Measurements from ENCODE around the gene ZNF587. TPM values are rescaled to one million over a fixed set of nuclear protein-coding genes. Genes with fewer than 3 reads are reported as not detected.

The ZNF587 gene
- polyA plus RNA-seq, 1 donor (not counting 4 experiments of a cell fraction or from before 2014, with no cell fraction given) = 14.0 TPM

- no peak overlapping the region for H2AFZ ChIP-seq (ENCODE audit: control insufficient read depth, low read length)
- H3K4me2 ChIP-seq (ENCODE audit: control insufficient read depth, extremely low read depth, insufficient read depth, low read depth, low read length) = no peak overlapping the region
- no peaks in the 10 kb centered on the region for H3K79me2 ChIP-seq (ENCODE audit: control insufficient read depth, insufficient read depth, low read length)
- FAIRE-seq (no peak), DNase-seq (ENCODE audit: low read depth, low spot score) (no peak)
- no peak for TF ChIP-seq EZH2 (IDR thresholded peaks at IDR 0.05; ENCODE audit: low read length)
- TF ChIP-seq, protein P1, sequence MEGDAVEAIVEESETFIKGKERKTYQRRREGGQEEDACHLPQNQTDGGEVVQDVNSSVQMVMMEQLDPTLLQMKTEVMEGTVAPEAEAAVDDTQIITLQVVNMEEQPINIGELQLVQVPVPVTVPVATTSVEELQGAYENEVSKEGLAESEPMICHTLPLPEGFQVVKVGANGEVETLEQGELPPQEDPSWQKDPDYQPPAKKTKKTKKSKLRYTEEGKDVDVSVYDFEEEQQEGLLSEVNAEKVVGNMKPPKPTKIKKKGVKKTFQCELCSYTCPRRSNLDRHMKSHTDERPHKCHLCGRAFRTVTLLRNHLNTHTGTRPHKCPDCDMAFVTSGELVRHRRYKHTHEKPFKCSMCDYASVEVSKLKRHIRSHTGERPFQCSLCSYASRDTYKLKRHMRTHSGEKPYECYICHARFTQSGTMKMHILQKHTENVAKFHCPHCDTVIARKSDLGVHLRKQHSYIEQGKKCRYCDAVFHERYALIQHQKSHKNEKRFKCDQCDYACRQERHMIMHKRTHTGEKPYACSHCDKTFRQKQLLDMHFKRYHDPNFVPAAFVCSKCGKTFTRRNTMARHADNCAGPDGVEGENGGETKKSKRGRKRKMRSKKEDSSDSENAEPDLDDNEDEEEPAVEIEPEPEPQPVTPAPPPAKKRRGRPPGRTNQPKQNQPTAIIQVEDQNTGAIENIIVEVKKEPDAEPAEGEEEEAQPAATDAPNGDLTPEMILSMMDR (optimal IDR thresholded peaks at IDR 0.05 in 1 of 3, IDR thresholded peaks at IDR 0.05 in 1 of 3, conservative IDR thresholded peaks at IDR 0.05 in 1 of 3; ENCODE audit: extremely low read depth in 1 of 3, insufficient read depth in 2 of 3, low read length in 3 of 3) = no peak
- no peak overlapping the region for H3K27ac ChIP-seq (ENCODE audit: control insufficient read depth, insufficient read depth, low read length)
- no peak overlapping the region for H3K9ac ChIP-seq (ENCODE audit: control insufficient read depth, extremely low read depth, insufficient read depth, low read length)
- no peaks in the 10 kb centered on the region for H3K4me1 ChIP-seq (ENCODE audit: control insufficient read depth, extremely low read depth, insufficient read depth, low read length)
- no peaks in the 10 kb centered on the region for H3K27me3 ChIP-seq (ENCODE audit: control insufficient read depth, extremely low read depth, insufficient read depth, low read length)
- H4K20me1 ChIP-seq (ENCODE audit: control insufficient read depth, extremely low read depth, insufficient read depth, low read length) = no peaks in the 10 kb centered on the region
- no peaks in the 10 kb centered on the region for H3K9me3 ChIP-seq (ENCODE audit: control insufficient read depth, low read depth, low read length)
- no peak overlapping the region for H3K4me3 ChIP-seq (ENCODE audit: control insufficient read depth in 2 of 3, extremely low read depth in 1 of 3, insufficient read depth in 2 of 3, low read depth in 1 of 3, low read length in 3 of 3)
- dilution Hi-C loops (cut with MboI; ENCODE audit: extremely low pct_ligation_motif_present, low sequenced_read_pairs) = no loop called here
- no peaks in the 10 kb centered on the region for H3K9me1 ChIP-seq (ENCODE audit: control insufficient read depth, extremely low read depth, insufficient read depth, low read length)
- no peaks in the 10 kb centered on the region for H3K36me3 ChIP-seq (ENCODE audit: control insufficient read depth in 2 of 2, extremely low read depth in 1 of 2, insufficient read depth in 2 of 2, low read length in 2 of 2)
Measured at GRCh38 chr19:57900311-57900710, 50.7 kb downstream of the ZNF587 start.

DNA sequence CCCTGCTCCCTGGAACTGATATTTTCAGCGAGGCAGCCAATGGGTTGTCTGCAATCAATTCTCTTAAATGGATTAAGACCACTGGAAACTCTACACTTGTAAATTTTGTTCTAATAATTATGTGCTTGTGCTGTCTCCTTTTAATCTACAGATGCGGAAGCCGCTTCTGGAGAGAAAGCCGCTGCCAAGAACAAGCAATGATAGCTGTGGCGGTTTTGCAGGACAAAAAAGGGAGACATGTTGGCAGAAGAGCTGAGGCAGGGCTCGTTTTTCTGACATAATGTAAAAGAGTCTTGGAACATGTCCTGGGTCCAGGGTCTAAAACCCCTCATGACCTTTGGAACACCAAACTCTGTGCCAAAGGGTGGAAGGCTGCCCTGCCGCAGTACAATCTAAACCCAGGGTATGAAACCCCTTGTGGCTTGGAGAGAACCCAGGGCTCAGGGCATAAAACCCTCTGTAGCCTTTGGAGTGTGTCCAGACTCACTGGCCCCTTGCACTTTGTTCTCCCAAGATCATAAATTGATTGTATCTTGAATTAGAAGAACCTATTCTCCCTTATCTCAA lies 54.0 kb downstream of the ZNF587 start:
- Histone ChIP-seq H3K27me3 (ENCODE audit: control insufficient read depth, extremely low read depth, insufficient read depth, low read length) (no peaks in the 10 kb centered on the region), H3K4me2 (ENCODE audit: control insufficient read depth, extremely low read depth, insufficient read depth, low read depth, low read length) (no peak overlapping the region), H2AFZ (ENCODE audit: control insufficient read depth, low read length) (no peak overlapping the region), H3K79me2 (ENCODE audit: control insufficient read depth, insufficient read depth, low read length) (no peaks in the 10 kb centered on the region), H3K36me3 (ENCODE audit: control insufficient read depth in 2 of 2, extremely low read depth in 1 of 2, insufficient read depth in 2 of 2, low read length in 2 of 2) (peaks cover 0 to 3% of the 10 kb centered on the region in 2 experiments), H4K20me1 (ENCODE audit: control insufficient read depth, extremely low read depth, insufficient read depth, low read length) (no peaks in the 10 kb centered on the region), H3K4me1 (ENCODE audit: control insufficient read depth, extremely low read depth, insufficient read depth, low read length) (no peaks in the 10 kb centered on the region), H3K9me3 (ENCODE audit: control insufficient read depth, low read depth, low read length) (no peaks in the 10 kb centered on the region), H3K9me1 (ENCODE audit: control insufficient read depth, extremely low read depth, insufficient read depth, low read length) (no peaks in the 10 kb centered on the region), H3K27ac (ENCODE audit: control insufficient read depth, insufficient read depth, low read length) (no peak overlapping the region), H3K9ac (ENCODE audit: control insufficient read depth, extremely low read depth, insufficient read depth, low read length) (no peak overlapping the region), H3K4me3 (ENCODE audit: control insufficient read depth in 2 of 3, extremely low read depth in 1 of 3, insufficient read depth in 2 of 3, low read depth in 1 of 3, low read length in 3 of 3) (no peak overlapping the region)
- DNase-seq (ENCODE audit: low read depth, low spot score) (no peak), FAIRE-seq (no peak)
- TF ChIP-seq EZH2 (IDR thresholded peaks at IDR 0.05; ENCODE audit: low read length) = no peak
- TF ChIP-seq, protein P1 (optimal IDR thresholded peaks at IDR 0.05 in 1 of 3, IDR thresholded peaks at IDR 0.05 in 1 of 3, conservative IDR thresholded peaks at IDR 0.05 in 1 of 3; ENCODE audit: extremely low read depth in 1 of 3, insufficient read depth in 2 of 3, low read length in 3 of 3) = no peak
- dilution Hi-C loops (cut with MboI; ENCODE audit: extremely low pct_ligation_motif_present, low sequenced_read_pairs) = no loop called here

Measured in keratinocyte (primary cell).